Subcutaneous abdominal adipose tissue (tissue), 5 donors: Measurements from ENCODE around the gene ERC1.

Experiments used
- H3K27ac ChIP-seq: one replicate; pipeline ENCODE4 v1.7.0; 2013; ENCODE audit warnings: low read depth, mild to moderate bottlenecking, inconsistent platforms, low read length, moderate library complexity
- H3K27me3 ChIP-seq, 5 donors: one replicate each; pipeline ENCODE4 v1.7.0; 2013; ENCODE audit warnings: low read length in 5 of 5, inconsistent platforms in 1 of 5; ENCODE audit not compliant: control insufficient read depth in 5 of 5, insufficient read depth in 4 of 5
- H3K36me3 ChIP-seq, 5 donors: one replicate each; pipeline ENCODE4 v1.7.0; 2013; ENCODE audit warnings: low read length in 5 of 5; ENCODE audit not compliant: control insufficient read depth in 5 of 5, insufficient read depth in 5 of 5
- H3K4me1 ChIP-seq, 5 donors: one replicate each; pipeline ENCODE4 v1.7.0; 2013; ENCODE audit warnings: low read length in 5 of 5, mild to moderate bottlenecking in 3 of 5, moderate library complexity in 1 of 5; ENCODE audit not compliant: control insufficient read depth in 5 of 5, insufficient read depth in 5 of 5
- H3K4me3 ChIP-seq, 5 donors: one replicate each; pipeline ENCODE4 v1.7.0; 2013; ENCODE audit warnings: low read length in 5 of 5, low read depth in 1 of 5
- H3K9ac ChIP-seq, 5 donors: one replicate each; pipeline ENCODE4 v1.7.0; 2013; ENCODE audit warnings: low read length in 5 of 5, mild to moderate bottlenecking in 4 of 5, moderate library complexity in 3 of 5
- H3K9me3 ChIP-seq, 5 donors: one replicate each; pipeline ENCODE4 v1.7.0; 2013; ENCODE audit warnings: low read length in 5 of 5; ENCODE audit not compliant: control insufficient read depth in 5 of 5
- donor health status: healthy.
- donor health status: healthy.
- donor health status: healthy.
- donor health status: healthy.
- donor health status: healthy.

Gene ERC1

DNA sequence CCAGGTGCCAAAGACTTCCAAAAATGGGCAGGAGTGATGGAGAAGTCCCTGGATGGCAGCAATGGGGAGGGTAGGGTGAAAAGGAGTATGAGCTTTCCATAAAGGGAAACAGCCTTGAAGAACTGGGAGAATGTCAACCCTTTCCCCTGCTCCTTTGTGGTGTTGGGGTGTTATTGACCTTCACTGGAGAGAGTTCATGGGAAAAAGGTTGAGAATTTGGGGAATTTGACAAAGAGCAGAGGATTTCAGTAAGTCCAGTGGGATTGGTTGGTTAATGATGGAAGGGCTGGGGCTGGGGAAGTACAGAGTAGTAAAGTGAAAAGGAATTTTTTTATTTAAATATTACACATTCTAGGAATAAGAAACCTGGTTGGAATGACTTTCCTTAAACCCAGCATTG, 116.6 kb downstream of the ERC1 start:
- Histone ChIP-seq H3K9ac (no peak overlapping the region), H3K27ac (no peak overlapping the region), H3K4me3 (no peak overlapping the region), H3K4me1 (no peaks in the 10 kb centered on the region), H3K36me3 (peaks cover 0 to 8% (median 6%) of the 10 kb centered on the region in 5 donors), H3K27me3 (no peaks in the 10 kb centered on the region), H3K9me3 (no peaks in the 10 kb centered on the region)

DNA sequence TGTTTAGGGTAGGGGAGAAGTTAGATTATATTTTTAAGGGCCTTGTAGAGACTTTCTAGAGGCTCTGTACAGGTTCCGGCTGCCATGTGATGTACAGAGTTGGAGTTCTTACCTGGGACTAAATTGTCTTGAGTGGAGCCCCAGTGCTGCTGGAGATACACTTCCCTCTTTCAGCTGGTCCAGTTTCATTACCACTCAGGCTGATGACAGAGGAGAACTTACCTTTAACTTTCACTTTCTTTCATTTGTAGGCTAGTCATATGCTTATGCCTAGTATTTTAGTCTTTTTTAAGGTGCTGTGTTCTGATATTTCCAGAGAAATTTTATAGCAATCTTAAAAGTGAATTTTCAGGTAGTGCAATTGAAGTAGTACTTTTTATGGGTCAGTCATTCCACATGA, 117.3 kb downstream of the ERC1 start:
- Histone ChIP-seq H3K36me3 (peaks cover 0 to 11% (median 7%) of the 10 kb centered on the region in 5 donors), H3K9me3 (no peaks in the 10 kb centered on the region), H3K4me1 (no peaks in the 10 kb centered on the region)

DNA sequence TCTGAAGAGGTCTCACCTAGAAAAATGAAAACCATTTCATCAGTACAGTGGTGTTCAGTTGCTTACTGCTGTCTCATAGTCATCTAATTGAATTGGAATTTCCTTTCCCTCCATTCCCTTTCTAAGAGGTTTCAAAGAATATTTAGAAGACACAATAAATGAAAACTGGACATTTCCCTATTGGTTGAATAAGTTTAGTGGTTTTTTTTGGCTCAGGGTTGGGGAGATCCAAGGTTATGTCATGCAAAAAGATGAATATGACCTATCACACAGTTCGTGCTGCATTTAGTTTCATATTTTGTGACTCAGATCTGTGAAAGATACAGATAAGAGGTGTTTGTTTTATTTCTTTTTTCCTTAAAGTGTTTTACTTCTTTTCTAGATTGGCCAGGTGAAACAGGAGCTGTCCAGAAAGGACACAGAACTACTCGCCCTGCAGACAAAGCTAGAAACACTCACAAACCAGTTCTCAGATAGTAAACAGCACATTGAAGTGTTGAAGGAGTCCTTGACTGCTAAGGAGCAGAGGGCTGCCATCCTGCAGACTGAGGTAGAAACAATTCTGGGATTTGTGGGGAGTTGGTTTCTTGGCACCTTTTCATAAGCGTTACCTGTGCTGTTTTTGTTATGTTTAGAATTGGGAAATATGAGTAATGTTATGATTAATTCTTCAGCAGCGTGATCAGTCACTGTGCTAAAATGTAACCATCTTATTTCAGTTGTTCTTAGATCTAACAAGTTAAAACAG, 124.6 kb downstream of the ERC1 start:
- Histone ChIP-seq H3K9ac (no peak overlapping the region), H3K9me3 (no peaks in the 10 kb centered on the region)

More for the DNA sequence above, 117.3 kb downstream of the ERC1 start:
- H3K9ac ChIP-seq = no peak overlapping the region
- no peak overlapping the region for H3K27ac ChIP-seq
- H3K27me3 ChIP-seq = no peaks in the 10 kb centered on the region
- no peak overlapping the region for H3K4me3 ChIP-seq

GRCh38 chr12:1117371-1117770, 126.3 kb downstream of the ERC1 start:
- H3K36me3 ChIP-seq = peaks cover 0 to 7% (median under 1%) of the 10 kb centered on the region in 5 donors
- no peaks in the 10 kb centered on the region for H3K27me3 ChIP-seq
- H3K4me3 ChIP-seq = no peak overlapping the region
- H3K4me1 ChIP-seq = peaks cover 0 to 8% (median 0%) of the 10 kb centered on the region in 5 donors
- H3K9ac ChIP-seq = no peak overlapping the region
- H3K27ac ChIP-seq = no peak overlapping the region
- H3K9me3 ChIP-seq = no peaks in the 10 kb centered on the region

More for the DNA sequence above, 124.6 kb downstream of the ERC1 start:
- Histone ChIP-seq H3K4me3 (no peak overlapping the region), H3K36me3 (peaks cover 0 to 11% (median 7%) of the 10 kb centered on the region in 5 donors), H3K27ac (no peak overlapping the region), H3K4me1 (peaks cover 0 to 8% (median 0%) of the 10 kb centered on the region in 5 donors), H3K27me3 (no peaks in the 10 kb centered on the region)

GRCh38 chr12:1117970-1118563, 127.0 kb downstream of the ERC1 start:
- H3K27me3 ChIP-seq = no peaks in the 10 kb centered on the region
- H3K36me3 ChIP-seq = peaks cover 0 to 2% (median 0%) of the 10 kb centered on the region in 5 donors
- H3K9me3 ChIP-seq = no peaks in the 10 kb centered on the region
- no peak overlapping the region for H3K27ac ChIP-seq
- no peak overlapping the region for H3K9ac ChIP-seq
- no peak overlapping the region for H3K4me3 ChIP-seq
- peaks cover 0 to 8% (median 0%) of the 10 kb centered on the region in 5 donors for H3K4me1 ChIP-seq

DNA sequence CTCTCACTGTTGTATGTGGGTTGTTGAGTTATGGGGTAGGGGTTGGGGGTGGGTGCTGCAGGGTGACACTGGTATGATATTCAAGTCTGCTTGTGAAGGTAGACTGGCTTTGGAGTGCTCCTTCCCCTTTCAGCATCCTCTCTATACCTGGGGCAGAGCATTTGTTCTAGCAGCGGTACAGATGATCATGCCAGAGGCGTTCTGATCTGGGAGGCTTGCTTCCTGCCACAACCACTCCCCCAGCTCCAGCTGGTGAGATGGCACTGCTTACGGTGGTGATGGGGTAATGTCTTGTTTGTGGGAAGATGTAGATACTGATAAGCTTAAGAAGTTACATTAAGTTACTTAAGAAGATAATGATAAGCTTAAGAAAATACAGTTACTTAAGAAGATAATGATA, 131.8 kb downstream of the ERC1 start:
- Histone ChIP-seq H3K4me1 (no peaks in the 10 kb centered on the region), H3K9me3 (no peaks in the 10 kb centered on the region), H3K27ac (no peak overlapping the region), H3K27me3 (no peaks in the 10 kb centered on the region), H3K36me3 (peaks cover 0 to 3% (median 0%) of the 10 kb centered on the region in 5 donors), H3K4me3 (no peak overlapping the region), H3K9ac (no peak overlapping the region)

DNA sequence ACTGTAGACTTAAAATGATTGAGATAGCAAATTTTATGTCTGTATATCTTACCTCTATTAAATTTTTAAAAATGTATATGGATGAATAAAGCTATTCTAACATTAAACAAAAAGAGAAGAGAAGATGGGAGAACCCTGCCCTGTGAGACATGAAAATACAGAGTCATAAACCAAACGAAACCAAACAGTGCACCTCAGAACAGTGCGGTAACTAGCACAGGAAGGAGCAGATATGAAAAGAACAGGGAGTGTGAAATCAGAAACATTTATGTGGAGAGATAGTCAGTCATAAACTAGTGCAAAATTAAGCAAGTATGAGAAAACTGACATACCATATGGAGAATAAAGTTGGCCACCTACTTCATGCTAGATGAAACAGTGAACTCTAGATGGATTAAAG, 135.1 kb downstream of the ERC1 start:
- peaks cover 0 to 3% (median 0%) of the 10 kb centered on the region in 5 donors for H3K36me3 ChIP-seq
- H3K27me3 ChIP-seq = no peaks in the 10 kb centered on the region
- no peaks in the 10 kb centered on the region for H3K9me3 ChIP-seq
- no peak overlapping the region for H3K9ac ChIP-seq
- no peak overlapping the region for H3K27ac ChIP-seq
- no peaks in the 10 kb centered on the region for H3K4me1 ChIP-seq
- H3K4me3 ChIP-seq = no peak overlapping the region

GRCh38 chr12:1127021-1127420, 136.0 kb downstream of the ERC1 start:
- Histone ChIP-seq H3K9me3 (no peaks in the 10 kb centered on the region), H3K4me1 (no peaks in the 10 kb centered on the region), H3K9ac (no peak overlapping the region), H3K27me3 (no peaks in the 10 kb centered on the region), H3K4me3 (no peak overlapping the region), H3K36me3 (peaks cover 0 to 3% (median 0%) of the 10 kb centered on the region in 5 donors), H3K27ac (no peak overlapping the region)

GRCh38 chr12:1130164-1130563, 139.1 kb downstream of the ERC1 start:
- H3K4me1 ChIP-seq = no peaks in the 10 kb centered on the region
- H3K36me3 ChIP-seq = peaks cover 0 to 4% (median 0%) of the 10 kb centered on the region in 5 donors
- H3K9ac ChIP-seq = no peak overlapping the region
- no peak overlapping the region for H3K4me3 ChIP-seq
- H3K9me3 ChIP-seq = no peaks in the 10 kb centered on the region
- no peak overlapping the region for H3K27ac ChIP-seq
- no peaks in the 10 kb centered on the region for H3K27me3 ChIP-seq

DNA sequence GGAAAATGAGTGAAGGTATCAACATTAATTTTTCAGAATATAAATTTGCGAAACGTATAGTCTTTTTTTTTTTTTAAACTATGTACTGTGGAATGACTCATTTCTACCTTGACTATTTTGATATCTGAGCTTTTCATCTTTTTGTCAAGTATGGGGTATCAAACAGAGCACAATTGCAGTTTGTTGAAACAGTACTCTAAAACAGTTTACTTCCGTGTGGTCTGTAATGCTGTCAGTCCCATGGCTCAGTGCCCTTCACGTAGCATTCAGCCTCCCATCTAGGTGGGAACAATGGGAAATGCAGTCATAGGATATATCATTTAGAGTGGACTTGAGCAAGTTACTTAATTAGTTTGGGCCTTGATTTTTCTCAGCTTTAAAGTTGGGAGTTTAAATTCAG, 139.5 kb downstream of the ERC1 start:
- Histone ChIP-seq H3K9me3 (no peaks in the 10 kb centered on the region), H3K36me3 (peaks cover 0 to 7% (median 0%) of the 10 kb centered on the region in 5 donors), H3K4me1 (no peaks in the 10 kb centered on the region), H3K27me3 (no peaks in the 10 kb centered on the region), H3K27ac (no peak overlapping the region), H3K4me3 (no peak overlapping the region), H3K9ac (no peak overlapping the region)
